Left ventricle myocardium inferior (tissue), 1 donor: ENCODE data around the gene RILP. TPM values are rescaled to one million over a fixed set of nuclear protein-coding genes. Genes with fewer than 3 reads are reported as not detected.

ENCODE experiments used
- DNase-seq: peaks from one replicate; pipeline ENCODE4 v3.0.0-alpha.2; 2020
- H3K27ac ChIP-seq: fragments of 200-600 bp; replicated peaks from 2 replicates; pipeline ENCODE4 v1.8.0; 2021
- H3K27me3 ChIP-seq: fragments of 200-600 bp; 2 replicates; pipeline ENCODE4 v1.8.0; 2021; ENCODE audit warnings: low read depth
- H3K36me3 ChIP-seq: fragments of 200-600 bp; 2 replicates; pipeline ENCODE4 v1.8.0; 2021
- H3K4me1 ChIP-seq: fragments of 200-600 bp; 2 replicates; pipeline ENCODE4 v1.8.0; 2021
- H3K4me3 ChIP-seq: fragments of 200-600 bp; 2 replicates; pipeline ENCODE4 v1.8.0; 2021; ENCODE audit warnings: mild to moderate bottlenecking, moderate library complexity
- H3K9me3 ChIP-seq: fragments of 200-600 bp; replicated peaks from 2 replicates; pipeline ENCODE4 v1.8.0; 2021
- CTCF ChIP-seq: fragments of 200-600 bp; IDR thresholded peaks from 2 replicates; pipeline ENCODE4 v1.8.0; 2021; ENCODE audit warnings: antibody characterized with exemption, mild to moderate bottlenecking, borderline replicate concordance
- intact Hi-C: fragments of 100-400 bp; cut with micrococcal nuclease; formaldehyde crosslinking; loops from one replicate; pipeline ENCODE4 v1.11.0; 2022
- total RNA-seq: library from RNA; stranded (reverse); fragmentation: NEBNext Ultra II Directional; extraction: Animal tissue kit (Norgen Biotek cat#: 25700); gene quantifications from one replicate; pipeline ENCODE4 v1.2.1, GENCODE V29; 2021
- donor health status: DM: no; HTN: yes; CAD: no; lungs with severe emphysema.

The RILP gene
- total RNA-seq, 1 donor from 2014 or later, result 81.7 TPM

- peak overlapping the region; percentile 44 for H3K27ac ChIP-seq
- peaks cover 7% of the 10 kb centered on the region for H3K4me1 ChIP-seq
- no peaks in the 10 kb centered on the region for H3K27me3 ChIP-seq
- peaks cover 5% of the 10 kb centered on the region for H3K36me3 ChIP-seq
- no peak for TF ChIP-seq CTCF
- no peak for DNase-seq
- H3K4me3 ChIP-seq, result no peak overlapping the region
- intact Hi-C loops, result no loop called here
- H3K9me3 ChIP-seq, result no peaks in the 10 kb centered on the region
These were observed 41.7 kb downstream of the RILP start for GRCh38 chr17:1607971-1608320.

GRCh38 chr17:1606352-1606985 lies 43.2 kb downstream of the RILP start:
- no peak for TF ChIP-seq CTCF
- no peaks in the 10 kb centered on the region for H3K4me1 ChIP-seq
- H3K4me3 ChIP-seq, result no peak overlapping the region
- H3K27me3 ChIP-seq, result no peaks in the 10 kb centered on the region
- no peaks in the 10 kb centered on the region for H3K36me3 ChIP-seq
- no peak for DNase-seq
- peak overlapping the region; percentile 44 for H3K27ac ChIP-seq
- no peaks in the 10 kb centered on the region for H3K9me3 ChIP-seq
- intact Hi-C loops, result no loop called here

- H3K27ac ChIP-seq, result no peak overlapping the region
- no peaks in the 10 kb centered on the region for H3K4me1 ChIP-seq
- no peak for TF ChIP-seq CTCF
- H3K4me3 ChIP-seq, result no peak overlapping the region
- DNase-seq, result no peak
- no peaks in the 10 kb centered on the region for H3K9me3 ChIP-seq
- H3K36me3 ChIP-seq, result no peaks in the 10 kb centered on the region
- no peaks in the 10 kb centered on the region for H3K27me3 ChIP-seq
- intact Hi-C loops, result no loop called here
These were observed 43.9 kb downstream of the RILP start for GRCh38 chr17:1605681-1606351.

GRCh38 chr17:1604831-1605528 lies 44.7 kb downstream of the RILP start:
- no peak for TF ChIP-seq CTCF
- no peak for DNase-seq
- intact Hi-C loops, result no loop called here
- no peaks in the 10 kb centered on the region for H3K4me1 ChIP-seq
- H3K9me3 ChIP-seq, result no peaks in the 10 kb centered on the region
- no peaks in the 10 kb centered on the region for H3K36me3 ChIP-seq
- H3K27me3 ChIP-seq, result no peaks in the 10 kb centered on the region
- H3K4me3 ChIP-seq, result no peak overlapping the region
- H3K27ac ChIP-seq, result no peak overlapping the region

- Histone ChIP-seq H3K36me3 (no peaks in the 10 kb centered on the region), H3K4me1 (no peaks in the 10 kb centered on the region), H3K9me3 (no peaks in the 10 kb centered on the region), H3K27ac (no peak overlapping the region), H3K4me3 (no peak overlapping the region), H3K27me3 (no peaks in the 10 kb centered on the region)
- TF ChIP-seq CTCF, result no peak
- intact Hi-C loops, result no loop called here
- no peak for DNase-seq
These were observed 48.1 kb downstream of the RILP start for GRCh38 chr17:1601571-1601970.
